Iris pigment epithelial cell (primary cell): Measurements from ENCODE around the gene MIA3.
"Not testable (repeated sequence)": the region's sequence is repeated elsewhere in the genome, so short reads cannot be mapped to it uniquely, and the experiment has no call there.

Experiments
- DNase-seq: peaks from one replicate; pipeline ENCODE4 v3.0.0-alpha.2; 2011; ENCODE audit warnings: low read depth

Gene MIA3

DNA sequence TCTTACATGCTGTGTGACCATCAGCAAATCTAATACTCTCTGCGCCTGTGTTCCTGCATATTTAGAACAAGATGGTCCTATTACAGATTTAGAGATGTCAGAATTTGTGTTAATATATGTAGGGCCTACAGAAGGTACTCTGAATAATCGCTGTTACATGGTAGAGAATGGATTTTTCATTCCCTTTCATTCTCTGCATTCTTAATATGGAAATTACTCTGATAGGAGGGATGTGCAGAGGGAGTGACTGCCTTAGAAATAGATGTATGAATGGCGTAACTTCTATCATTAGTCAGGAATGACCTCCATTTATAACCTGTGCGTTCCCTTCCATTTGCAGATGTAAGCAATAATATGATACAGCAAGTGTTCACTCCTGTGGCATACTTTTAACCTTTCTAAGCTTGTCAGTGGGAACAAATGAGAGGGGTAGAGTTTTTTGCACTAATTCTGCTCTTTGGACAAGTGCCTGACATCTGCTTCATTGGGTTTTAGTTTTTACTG lies 45.6 kb downstream of the MIA3 start:
- DNase-seq, result no peak

- peak; percentile 49 for DNase-seq
Measured at GRCh38 chr1:222665964-222666363, 48.1 kb downstream of the MIA3 start.

GRCh38 chr1:222668184-222668583 lies 50.3 kb downstream of the MIA3 start:
- not testable (repeated sequence) for DNase-seq

- not testable (repeated sequence) for DNase-seq
Measured at GRCh38 chr1:222669107-222669506, 51.2 kb downstream of the MIA3 start.

- DNase-seq, result no peak
Measured at GRCh38 chr1:222670110-222670509, 52.2 kb downstream of the MIA3 start.

DNA sequence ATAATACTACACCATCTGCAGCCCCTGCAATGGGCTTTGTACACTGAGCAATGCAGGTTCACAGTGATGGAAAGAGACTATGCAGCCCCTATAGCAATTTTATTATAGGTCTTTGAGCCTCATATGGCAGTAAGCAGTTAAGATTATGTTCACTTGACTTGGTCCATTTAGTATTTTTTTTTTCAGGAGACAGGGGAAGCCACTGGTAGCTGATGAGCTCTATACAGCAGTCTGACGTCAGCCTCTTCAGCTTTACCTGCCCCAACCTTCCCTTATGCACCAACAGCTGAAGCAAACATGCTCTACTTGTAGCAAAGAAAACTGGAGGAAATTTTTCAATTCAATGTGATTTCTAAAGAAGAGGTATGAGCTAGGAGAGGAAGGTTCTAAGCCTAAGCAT lies 62.2 kb downstream of the MIA3 start:
- DNase-seq, result no peak

DNA sequence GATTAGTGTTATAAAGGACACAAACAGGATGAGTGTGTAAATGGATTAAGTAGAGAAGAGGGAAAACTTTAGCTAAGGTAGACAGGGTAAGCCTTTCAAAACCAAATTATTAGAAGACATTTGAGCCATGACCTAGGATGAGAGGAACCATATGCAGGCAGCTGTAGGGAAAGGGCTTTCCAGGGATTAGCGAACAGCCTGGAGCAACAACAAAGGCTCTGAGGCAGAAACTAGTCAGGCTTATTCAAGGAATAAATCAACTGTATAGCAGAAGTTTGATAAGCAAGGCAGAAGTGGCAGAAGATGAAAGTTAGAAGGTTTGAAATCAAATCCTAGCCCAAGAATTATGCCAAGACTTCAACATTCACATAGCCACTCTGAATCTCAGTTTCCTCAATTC lies 73.1 kb downstream of the MIA3 start:
- DNase-seq, result no peak

DNA sequence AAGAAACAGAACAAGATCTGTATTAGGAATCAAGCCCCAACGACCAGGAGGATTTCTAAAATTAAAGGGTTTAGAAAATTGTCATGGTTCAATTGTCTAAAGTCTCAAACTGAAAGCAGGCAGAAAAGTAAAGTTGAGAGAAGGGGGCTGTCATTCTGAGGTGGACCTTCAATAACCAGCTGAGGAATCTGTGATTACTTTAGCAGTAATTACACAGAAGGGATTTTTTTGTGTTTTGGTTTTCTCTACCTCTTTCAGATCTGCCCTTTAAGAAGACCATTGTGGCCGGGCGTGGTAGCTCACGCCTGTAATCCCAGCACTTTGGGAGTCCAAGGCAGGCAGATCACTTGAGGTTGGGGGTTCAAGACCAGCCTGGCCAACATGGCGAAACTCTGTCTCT lies 77.0 kb downstream of the MIA3 start:
- DNase-seq, result no peak

DNA sequence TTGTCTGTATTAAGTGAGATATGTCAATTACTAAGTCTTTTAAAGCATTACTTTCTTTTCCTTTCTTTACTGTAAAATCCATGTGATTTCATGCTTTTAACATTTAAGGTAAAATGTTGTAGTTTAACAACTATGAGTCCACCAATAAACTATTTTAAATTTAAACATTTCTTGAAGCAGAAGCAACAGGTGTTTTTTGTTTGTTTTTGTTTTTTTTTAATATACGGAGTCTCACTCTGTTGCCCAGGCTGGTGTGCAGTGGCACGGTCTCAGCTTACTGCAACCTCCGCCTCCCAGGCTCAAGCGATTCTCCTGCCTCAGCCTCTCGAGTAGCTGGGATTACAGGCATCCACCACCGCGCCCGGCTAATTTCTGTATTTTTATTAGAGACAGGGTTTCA lies 78.8 kb downstream of the MIA3 start:
- no peak for DNase-seq

- DNase-seq, result peak; percentile 6
Measured at GRCh38 chr1:222697203-222697602, 79.3 kb downstream of the MIA3 start.

DNA sequence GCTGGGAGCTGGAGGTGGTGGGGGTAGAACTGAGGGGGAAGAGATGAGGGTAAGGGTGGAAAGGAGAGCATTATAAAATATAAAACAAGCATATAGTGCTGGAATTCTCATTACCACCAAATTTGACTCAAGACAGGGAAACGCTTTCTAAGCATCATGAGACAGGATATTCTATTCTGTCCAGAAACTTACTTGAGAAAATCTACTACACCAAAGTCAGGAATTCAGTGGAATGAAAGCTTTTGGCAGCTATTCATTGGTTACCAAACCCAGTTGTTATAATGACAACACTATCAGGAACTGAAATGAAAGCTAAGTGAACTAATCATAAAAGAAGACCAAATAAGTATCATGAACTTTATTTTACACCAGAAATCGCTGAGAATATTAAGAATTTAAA lies 79.9 kb downstream of the MIA3 start:
- DNase-seq, result peak; percentile 57

DNA sequence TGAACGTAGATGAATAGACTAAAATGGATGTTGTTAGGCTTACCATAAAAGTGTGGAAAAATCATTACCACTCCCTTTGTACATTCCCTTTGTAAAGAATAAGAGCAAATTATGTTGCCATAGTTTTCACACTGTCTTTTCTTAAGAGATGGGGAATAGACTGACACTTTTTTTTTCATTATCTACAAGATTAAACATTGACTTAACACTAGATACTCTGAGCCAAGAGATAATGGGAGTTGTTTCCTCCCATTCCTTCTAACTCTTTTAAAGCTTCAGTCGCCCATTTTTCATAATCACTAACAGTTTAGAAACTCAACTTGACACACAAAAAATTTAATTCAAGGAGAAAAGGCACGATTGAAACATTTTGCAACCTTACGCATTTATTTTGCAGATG lies 84.3 kb downstream of the MIA3 start:
- DNase-seq, result no peak

DNA sequence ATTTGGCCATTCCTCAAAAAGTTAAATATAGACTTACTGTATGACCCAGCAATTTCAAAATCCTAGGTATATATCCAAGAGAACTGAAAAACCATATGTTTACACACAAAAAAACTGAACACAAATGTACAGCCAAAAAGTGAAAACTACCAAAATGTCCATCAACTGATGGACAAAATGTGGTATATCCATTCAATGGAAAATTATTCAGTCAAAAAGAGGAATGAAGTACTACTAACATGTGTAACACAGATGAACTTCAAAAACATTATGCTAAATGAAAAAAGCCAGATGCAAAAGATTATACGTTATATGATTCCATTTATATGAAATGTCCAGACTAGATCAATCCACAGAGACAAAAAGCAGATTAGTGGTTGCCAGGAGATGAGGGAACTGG lies 86.4 kb downstream of the MIA3 start:
- no peak for DNase-seq

GRCh38 chr1:222706815-222707214 lies 88.9 kb downstream of the MIA3 start:
- no peak for DNase-seq

DNA sequence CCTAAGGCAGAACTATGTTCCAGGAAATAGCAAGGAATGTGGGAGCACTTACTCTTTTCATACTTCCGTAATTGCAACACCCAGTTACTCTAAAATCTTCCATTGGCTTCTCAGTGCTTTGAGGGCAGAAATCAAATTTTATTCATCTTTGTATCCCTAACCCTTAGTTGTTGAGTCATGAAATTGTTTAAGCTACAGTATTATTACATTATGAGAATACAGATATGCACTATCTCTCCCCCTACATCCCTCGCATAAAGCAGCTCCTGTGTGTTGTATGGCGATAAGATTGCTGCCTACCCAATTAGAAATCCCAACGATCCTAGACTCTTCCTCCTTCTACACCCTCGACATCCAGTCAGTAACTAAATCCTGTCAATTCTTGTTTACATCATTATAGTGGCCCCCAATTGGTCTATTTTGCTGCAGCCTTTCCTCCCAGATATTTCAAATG lies 91.8 kb downstream of the MIA3 start:
- peak; percentile 56 for DNase-seq

DNA sequence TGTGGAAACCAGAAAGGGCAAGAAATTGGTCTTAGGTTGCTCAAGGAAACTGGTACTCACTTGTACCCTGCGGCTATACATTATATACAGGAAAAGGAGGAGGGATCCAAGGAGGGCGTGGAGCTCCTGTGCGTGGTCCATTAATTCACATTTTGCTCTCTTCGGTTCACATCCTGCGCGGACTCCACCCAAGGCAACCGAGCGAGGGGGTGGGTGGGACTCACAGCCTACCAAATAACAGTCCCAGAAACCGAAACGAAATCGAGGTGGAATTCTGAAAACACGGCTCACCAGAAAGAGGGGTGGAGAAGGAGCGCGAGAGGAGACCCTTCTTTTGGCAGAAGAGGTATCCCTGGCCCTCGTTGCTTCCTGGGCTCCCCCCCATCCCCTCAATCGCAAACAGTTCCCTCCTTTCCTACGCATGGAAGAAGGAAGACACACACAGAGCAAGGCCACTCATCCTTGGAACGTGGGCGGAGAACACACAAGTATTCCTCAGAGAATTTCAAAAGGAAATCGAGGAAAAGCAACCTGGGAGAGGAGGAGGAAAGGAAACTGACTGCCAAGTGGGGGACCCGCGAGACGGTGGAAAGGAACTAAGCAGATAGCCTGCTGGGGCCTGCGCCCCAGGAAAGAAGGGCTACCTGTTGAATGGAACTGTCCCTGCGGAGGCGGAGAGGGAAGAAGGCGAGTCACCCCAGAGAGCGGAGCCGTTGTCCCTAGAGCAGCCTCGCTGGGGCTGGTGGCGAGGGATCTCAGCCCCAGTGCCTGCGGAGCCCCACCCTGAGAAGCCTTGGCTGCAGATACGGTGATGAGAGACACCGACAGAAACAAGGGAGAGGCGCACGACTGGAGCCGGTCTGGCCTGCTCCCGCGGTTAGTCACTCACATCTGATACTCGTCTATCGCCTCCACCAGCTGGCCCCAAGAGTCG lies 93.7 kb downstream of the MIA3 start:
- DNase-seq, result peak; percentile 68

DNA sequence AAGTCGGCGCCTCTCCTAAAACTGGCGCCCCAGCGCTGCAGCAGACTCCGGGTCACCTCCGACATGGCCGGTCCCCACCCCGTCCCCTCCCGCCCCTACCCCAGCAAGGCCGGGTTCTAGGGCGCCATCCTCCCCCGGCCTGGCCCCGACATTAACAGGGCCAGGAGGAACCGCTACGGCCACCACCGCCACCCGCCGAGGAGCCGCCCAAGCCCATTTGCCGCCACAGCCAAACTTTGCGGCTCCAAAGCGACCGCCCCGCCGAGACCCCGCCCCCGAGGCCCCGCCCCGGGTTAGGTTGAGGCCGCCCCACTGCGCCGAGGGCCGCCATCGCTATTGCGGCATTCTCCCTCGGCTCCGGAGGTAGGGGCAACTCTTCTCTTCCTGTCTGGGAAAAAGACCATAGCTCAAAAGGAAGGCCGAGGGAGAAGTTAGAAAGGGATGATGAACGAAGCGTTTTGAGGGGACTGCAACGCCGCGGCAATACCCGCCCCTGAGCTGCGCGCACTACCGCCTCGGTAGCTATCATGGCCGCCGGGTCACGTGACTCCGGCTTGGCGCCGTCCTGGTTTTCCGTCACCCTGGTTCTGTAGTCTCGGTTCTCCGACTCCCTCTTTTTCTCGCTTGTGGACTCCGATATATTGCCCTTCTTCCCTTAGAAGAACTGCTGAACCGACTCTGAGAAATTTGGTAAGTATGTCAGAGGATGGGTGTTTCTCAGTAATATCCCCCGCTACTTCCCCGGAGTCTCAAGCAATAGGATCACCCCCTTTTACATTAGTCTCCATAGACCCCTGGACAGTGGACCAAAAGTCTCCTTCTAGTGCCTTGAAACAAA lies 94.6 kb downstream of the MIA3 start, which contains the start of the genes AIDA and BROX:
Gene AIDA, minus strand, starts transcription at position 239 of the 838 bp plus-strand sequence. Its CDS starts 174 bp downstream, at position 65.
Gene BROX, plus strand, starts transcription at position 312 of the 838 bp plus-strand sequence. CDS start 3,136 bp downstream, outside the sequence.
- DNase-seq, result peak; percentile 82

DNA sequence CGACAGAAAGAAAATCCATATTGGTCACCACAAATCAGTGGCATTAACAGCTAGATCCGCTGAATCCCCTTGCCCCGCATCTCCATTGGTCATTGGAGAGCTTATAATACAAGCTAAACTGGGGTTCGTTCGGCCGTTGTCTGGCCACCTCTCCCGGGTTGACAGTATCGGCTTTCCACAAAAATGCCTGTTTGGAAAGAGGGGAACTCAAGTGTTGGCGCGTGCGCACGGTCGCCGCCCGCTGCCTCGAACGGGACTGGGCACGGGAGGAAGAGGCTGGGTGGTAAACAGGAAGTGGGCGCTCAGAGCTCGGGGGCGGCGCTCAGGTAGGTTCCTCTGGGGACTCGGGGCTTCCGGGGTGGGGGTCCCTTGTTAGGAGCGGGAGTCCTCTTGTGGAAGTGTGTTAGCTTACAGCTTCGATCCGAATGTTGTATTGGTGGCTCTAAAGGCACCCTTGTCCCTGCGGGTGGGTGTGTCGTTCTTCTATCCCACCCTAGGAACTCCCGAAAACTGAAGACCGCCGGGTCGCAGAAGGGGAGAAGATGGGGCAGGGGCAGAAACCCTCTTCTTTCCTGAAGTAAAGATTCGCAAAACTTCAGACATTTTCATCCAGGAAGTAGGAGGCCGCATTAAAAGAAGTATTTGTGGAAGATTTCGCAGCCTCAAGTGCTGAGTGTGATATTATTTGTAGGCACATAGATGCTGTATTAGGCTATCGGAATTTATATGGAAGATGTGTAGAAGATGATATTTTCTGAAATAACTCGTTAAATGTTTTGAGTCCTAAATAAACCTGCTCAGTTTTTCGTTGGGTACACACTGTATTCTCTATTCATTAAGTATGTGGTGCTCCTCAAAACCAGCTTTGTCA lies 95.4 kb downstream of the MIA3 start:
- DNase-seq, result peak; percentile 95

- DNase-seq, result no peak
Measured at GRCh38 chr1:222716393-222716792, 98.5 kb downstream of the MIA3 start.
